Activated B cell treated with CpG ODN at 0.5 μM for 24 hours (primary cell): Measurements from ENCODE around the gene NXN. TPM values are rescaled to one million over a fixed set of nuclear protein-coding genes. Genes with fewer than 3 reads are reported as not detected.
"Not testable (repeated sequence)": the region's sequence is repeated elsewhere in the genome, so short reads cannot be mapped to it uniquely, and the experiment has no call there.

Experiments used
- ATAC-seq: fragments of 200-7000 bp; cut with Tn5 transposase; one replicate; pipeline ENCODE4 v1.10.0; 2021; ENCODE audit warnings: low read depth, mild to moderate bottlenecking, moderate library complexity
- CTCF ChIA-PET: fragments of 350-600 bp; sonication (Branson Sonifier 250); formaldehyde crosslinking; loops from one replicate; lab custom pipeline; 2021; ENCODE audit warnings: antibody characterized with exemption; lab: Charles Lee
- POLR2A ChIA-PET: fragments of 350-600 bp; sonication (Branson Sonifier 250); formaldehyde crosslinking; loops from one replicate; lab custom pipeline; 2021; ENCODE audit warnings: antibody characterized with exemption; lab: Charles Lee
- DNase-seq: peaks from one replicate; pipeline ENCODE4 v3.0.0; 2022
- H3K27ac Mint-ChIP-seq: one replicate; pipeline ENCODE4 v1.8.0; 2020; ENCODE audit warnings: mixed read lengths
- H3K27me3 Mint-ChIP-seq: one replicate; pipeline ENCODE4 v1.8.0; 2021; ENCODE audit warnings: mixed read lengths
- H3K36me3 Mint-ChIP-seq: one replicate; pipeline ENCODE4 v1.8.0; 2021; ENCODE audit warnings: low read depth, mixed read lengths
- H3K4me1 Mint-ChIP-seq: one replicate; pipeline ENCODE4 v1.8.0; 2021; ENCODE audit warnings: mixed read lengths
- H3K4me3 Mint-ChIP-seq: one replicate; pipeline ENCODE4 v1.8.0; 2020; ENCODE audit warnings: mild to moderate bottlenecking, mixed read lengths
- H3K9me3 Mint-ChIP-seq: one replicate; pipeline ENCODE4 v1.8.0; 2020; ENCODE audit warnings: mixed read lengths
- CTCF ChIP-seq: fragments of 200-600 bp; IDR thresholded peaks from one replicate; pipeline ENCODE4 v1.8.0; 2022; ENCODE audit warnings: antibody characterized with exemption, mild to moderate bottlenecking
- intact Hi-C: fragments of 100-400 bp; cut with micrococcal nuclease; formaldehyde crosslinking; loops from one replicate; pipeline ENCODE4 v1.15.1; 2024
- total RNA-seq: library from RNA; stranded (reverse); gene quantifications from 2 replicates; pipeline ENCODE4 v1.2.3, GENCODE V29; 2022

The NXN gene
- total RNA-seq, 1 donor from 2014 or later, result 0.22 TPM

GRCh38 chr17:806781-807522 lies 172.6 kb downstream of the NXN start:
- POLR2A ChIA-PET, result no interaction called here
- no peaks in the 10 kb centered on the region for H3K4me1 Mint-ChIP-seq
- no peak for TF ChIP-seq CTCF
- no peak overlapping the region for H3K27ac Mint-ChIP-seq
- H3K27me3 Mint-ChIP-seq, result no peaks in the 10 kb centered on the region
- CTCF ChIA-PET, result no interaction called here
- H3K36me3 Mint-ChIP-seq, result no peaks in the 10 kb centered on the region
- no peak overlapping the region for H3K4me3 Mint-ChIP-seq
- intact Hi-C loops, result no loop called here
- ATAC-seq, result no peak
- DNase-seq, result no peak
- H3K9me3 Mint-ChIP-seq, result no peaks in the 10 kb centered on the region

- ATAC-seq (no peak), DNase-seq (no peak)
- Mint-ChIP-seq H3K36me3 (no peaks in the 10 kb centered on the region), H3K27ac (no peak overlapping the region), H3K4me1 (no peaks in the 10 kb centered on the region), H3K4me3 (no peak overlapping the region), H3K9me3 (no peaks in the 10 kb centered on the region), H3K27me3 (no peaks in the 10 kb centered on the region)
- ChIA-PET POLR2A (no interaction called here), CTCF (no interaction called here)
- intact Hi-C loops, result no loop called here
- no peak for TF ChIP-seq CTCF
Observed at GRCh38 chr17:806346-806745, 173.2 kb downstream of the NXN start.

- H3K4me3 Mint-ChIP-seq, H3K36me3 Mint-ChIP-seq, ATAC-seq, DNase-seq, H3K4me1 Mint-ChIP-seq, POLR2A ChIA-PET, H3K9me3 Mint-ChIP-seq, H3K27ac Mint-ChIP-seq, intact Hi-C loops, H3K27me3 Mint-ChIP-seq, CTCF ChIA-PET: not testable (repeated sequence)
Observed at GRCh38 chr17:805886-806285, 173.7 kb downstream of the NXN start.

GRCh38 chr17:804541-805435 lies 174.8 kb downstream of the NXN start:
- CTCF ChIA-PET, result no interaction called here
- TF ChIP-seq CTCF, result no peak
- POLR2A ChIA-PET, result no interaction called here
- intact Hi-C loops, result no loop called here
- no peak for ATAC-seq
- Mint-ChIP-seq H3K36me3 (no peaks in the 10 kb centered on the region), H3K9me3 (no peaks in the 10 kb centered on the region), H3K4me1 (no peaks in the 10 kb centered on the region), H3K27ac (no peak overlapping the region), H3K4me3 (no peak overlapping the region), H3K27me3 (no peaks in the 10 kb centered on the region)
- no peak for DNase-seq

GRCh38 chr17:802901-803881 lies 176.4 kb downstream of the NXN start:
- Mint-ChIP-seq H3K4me1 (no peaks in the 10 kb centered on the region), H3K36me3 (no peaks in the 10 kb centered on the region), H3K4me3 (no peak overlapping the region), H3K27ac (no peak overlapping the region), H3K9me3 (no peaks in the 10 kb centered on the region), H3K27me3 (no peaks in the 10 kb centered on the region)
- ChIA-PET CTCF (no interaction called here), POLR2A (no interaction called here)
- DNase-seq (no peak), ATAC-seq (no peak)
- intact Hi-C loops, result no loop called here
- TF ChIP-seq CTCF, result no peak
